Activated naive CD8-positive, alpha-beta T cell treated with anti-CD3 and anti-CD28 coated beads for 36 hours (primary cell): ENCODE measurements around the gene TM4SF20. TPM values are rescaled to one million over a fixed set of nuclear protein-coding genes. Genes with fewer than 3 reads are reported as not detected.
A peak's percentile ranks its signal among the peaks of the same experiment; 100 is the strongest.

ENCODE experiments used
- DNase-seq: peaks from one replicate; pipeline ENCODE4 v3.0.0; 2021
- H3K27ac Mint-ChIP-seq: one replicate; pipeline ENCODE4 v1.8.0; 2022; ENCODE audit warnings: mild to moderate bottlenecking, moderate library complexity, mixed read lengths
- H3K27me3 Mint-ChIP-seq: one replicate; pipeline ENCODE4 v1.8.0; 2022; ENCODE audit warnings: mild to moderate bottlenecking, mixed read lengths
- H3K36me3 Mint-ChIP-seq: one replicate; pipeline ENCODE4 v1.8.0; 2021; ENCODE audit warnings: mild to moderate bottlenecking, mixed read lengths
- H3K4me1 Mint-ChIP-seq: one replicate; pipeline ENCODE4 v1.8.0; 2021; ENCODE audit warnings: mixed read lengths
- H3K4me3 Mint-ChIP-seq: one replicate; pipeline ENCODE4 v1.8.0; 2022; ENCODE audit warnings: mild to moderate bottlenecking, moderate library complexity, mixed read lengths
- H3K9me3 Mint-ChIP-seq: one replicate; pipeline ENCODE4 v1.8.0; 2022; ENCODE audit warnings: mixed read lengths
- total RNA-seq, 2 experiments: library from RNA; stranded (reverse); gene quantifications; one replicate each; pipeline ENCODE4 v1.2.3, GENCODE V29; 2021

TM4SF20 gene, protein sequence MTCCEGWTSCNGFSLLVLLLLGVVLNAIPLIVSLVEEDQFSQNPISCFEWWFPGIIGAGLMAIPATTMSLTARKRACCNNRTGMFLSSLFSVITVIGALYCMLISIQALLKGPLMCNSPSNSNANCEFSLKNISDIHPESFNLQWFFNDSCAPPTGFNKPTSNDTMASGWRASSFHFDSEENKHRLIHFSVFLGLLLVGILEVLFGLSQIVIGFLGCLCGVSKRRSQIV
- total RNA-seq = not detected

DNA sequence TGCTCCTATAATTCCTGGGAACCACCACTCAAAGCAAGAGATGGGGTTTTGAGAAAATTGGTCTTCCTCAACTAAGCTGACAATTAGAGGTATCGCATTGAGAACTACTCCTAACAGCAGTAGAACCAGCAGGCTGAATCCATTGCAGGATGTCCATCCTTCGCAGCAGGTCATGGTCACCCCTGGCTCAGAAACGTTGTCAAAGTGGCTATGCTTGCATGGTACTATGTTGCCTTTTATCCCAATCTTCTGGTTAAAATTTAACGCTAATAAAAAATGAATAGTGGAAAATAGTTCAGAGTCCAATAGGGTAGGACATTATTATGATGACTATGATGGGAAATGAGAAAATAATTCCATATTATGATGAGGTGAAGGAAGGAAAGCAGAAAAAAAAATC, at the start of gene TM4SF20:
Gene TM4SF20, minus strand, starts transcription at position 212 of the 400 bp plus-strand sequence. Its CDS starts 38 bp downstream, at position 174.
- Mint-ChIP-seq H3K9me3 (peaks cover 12% of the 10 kb centered on the region), H3K36me3 (peaks cover 5% of the 10 kb centered on the region), H3K4me3 (no peak within 1 kb of the TSS), H3K27me3 (no peaks in the 10 kb centered on the region), H3K4me1 (peaks cover 12% of the 10 kb centered on the region), H3K27ac (no peak within 1 kb of the TSS)
- no peak for DNase-seq

DNA sequence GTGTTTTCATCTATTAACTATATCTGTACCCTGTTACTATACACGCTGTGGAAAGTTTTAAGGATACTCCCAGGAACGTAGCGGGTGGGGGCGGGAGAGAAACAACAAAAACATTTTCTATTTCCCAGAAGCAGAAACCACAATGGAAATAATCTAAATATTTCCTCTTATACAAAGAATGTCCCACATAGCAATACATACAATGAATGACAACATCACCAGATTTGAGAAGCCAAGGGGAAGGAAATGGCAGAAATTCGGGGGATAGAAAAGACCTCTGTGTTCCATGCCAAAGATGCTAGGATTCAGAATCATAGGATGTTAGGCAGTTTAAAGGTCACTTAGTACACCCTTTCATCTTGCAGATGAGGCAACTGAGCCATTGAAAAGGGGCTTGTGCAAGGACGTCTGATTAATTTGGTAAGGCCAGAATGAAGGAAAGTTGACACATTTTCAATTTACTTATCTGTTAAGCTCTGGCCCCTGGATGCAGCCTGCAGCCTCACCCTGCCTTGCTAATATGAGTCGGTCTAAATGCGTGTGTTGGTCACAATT, 49.7 kb upstream of the TM4SF20 start:
- Mint-ChIP-seq H3K4me1 (peaks cover 14% of the 10 kb centered on the region), H3K9me3 (peaks cover 13% of the 10 kb centered on the region), H3K36me3 (peaks cover 12% of the 10 kb centered on the region), H3K27me3 (no peaks in the 10 kb centered on the region), H3K27ac (peak overlapping the region; percentile 25), H3K4me3 (no peak overlapping the region)
- no peak for DNase-seq

DNA sequence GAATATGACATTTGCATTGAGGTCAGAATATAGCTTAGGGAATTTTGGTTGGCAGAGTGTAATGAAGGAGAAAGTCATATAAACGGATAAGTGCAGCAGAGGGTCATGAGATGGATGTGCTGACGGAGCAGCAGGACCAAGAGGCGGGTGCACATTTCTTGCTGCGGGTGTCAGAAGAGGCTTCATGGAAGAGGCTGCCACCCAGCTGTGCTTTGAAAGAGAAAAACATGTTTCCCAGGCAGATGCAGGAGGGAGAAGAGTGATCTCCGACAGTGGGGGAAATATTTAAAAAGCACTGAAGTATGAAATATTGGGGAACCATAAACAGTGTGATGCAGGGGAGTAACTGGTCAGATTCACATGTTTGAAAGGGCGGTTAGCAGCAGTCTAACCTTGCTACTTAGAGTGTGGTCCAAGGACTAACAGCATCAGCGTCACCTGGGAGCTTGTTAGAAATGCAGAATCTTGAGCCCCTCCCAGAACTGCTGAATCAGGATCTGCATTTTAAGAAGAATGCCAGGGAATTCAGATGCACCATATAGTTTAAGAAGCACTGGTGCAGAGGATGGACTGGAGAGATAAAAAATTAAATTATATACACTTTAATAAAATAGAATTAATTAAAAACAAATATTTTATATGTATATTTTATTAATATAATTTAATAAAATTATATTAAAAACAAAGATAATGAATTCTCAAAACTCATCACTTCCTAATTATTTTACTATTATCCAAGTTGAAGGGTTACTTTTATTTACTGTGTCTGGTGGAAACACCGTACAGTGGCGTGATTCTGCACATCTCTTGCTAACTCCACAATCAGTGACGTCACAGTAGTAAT, 44.8 kb upstream of the TM4SF20 start:
- no peaks in the 10 kb centered on the region for H3K9me3 Mint-ChIP-seq
- DNase-seq = no peak
- H3K4me3 Mint-ChIP-seq = no peak overlapping the region
- H3K27me3 Mint-ChIP-seq = no peaks in the 10 kb centered on the region
- no peaks in the 10 kb centered on the region for H3K36me3 Mint-ChIP-seq
- H3K4me1 Mint-ChIP-seq = peaks cover 14% of the 10 kb centered on the region
- no peak overlapping the region for H3K27ac Mint-ChIP-seq

DNA sequence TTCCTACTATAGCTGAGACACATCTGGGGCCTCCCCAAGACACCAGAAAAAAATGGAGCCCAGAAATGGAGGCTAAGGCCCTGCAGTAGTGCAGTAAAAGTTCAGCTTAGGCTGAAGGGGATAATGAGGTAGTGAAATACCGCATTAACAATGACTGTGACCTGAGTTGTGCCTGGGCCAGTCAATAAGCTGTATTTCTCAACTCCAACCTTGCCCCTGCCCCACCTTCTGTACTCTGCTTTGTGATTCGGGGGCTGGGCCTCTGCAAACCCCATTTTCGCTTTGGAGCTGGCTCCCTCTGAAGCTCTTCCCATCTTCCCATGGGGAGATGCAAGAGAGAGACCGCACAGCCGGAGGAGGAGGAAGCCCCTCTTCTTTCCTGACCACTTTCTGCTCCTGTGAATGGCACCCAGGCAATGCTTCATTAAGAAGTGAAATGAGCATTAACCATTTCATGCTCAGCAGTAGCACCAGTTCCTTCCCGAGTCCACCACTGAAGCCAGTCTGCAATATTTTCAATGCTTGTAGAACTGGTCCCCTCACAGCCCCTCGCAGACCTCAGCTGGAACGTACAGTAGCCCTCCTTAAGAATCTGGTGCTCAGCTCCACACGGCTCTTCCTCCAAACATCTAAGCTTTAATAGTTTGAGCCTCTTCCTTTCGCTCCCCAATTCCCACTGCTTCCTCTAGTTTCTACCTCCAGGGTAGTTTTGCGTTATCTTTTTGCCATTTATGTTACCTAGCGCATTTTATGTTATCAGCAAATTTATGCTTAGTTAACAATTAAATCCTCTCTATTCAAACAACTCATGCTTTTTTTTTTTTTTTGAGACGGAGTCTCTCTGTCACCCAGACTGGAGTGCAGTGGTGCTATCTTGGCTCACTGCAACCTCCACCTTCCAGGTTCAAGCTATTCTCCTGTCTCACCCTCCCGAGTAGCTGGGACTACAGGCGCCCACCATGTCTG, 41.3 kb upstream of the TM4SF20 start:
- H3K9me3 Mint-ChIP-seq = peaks cover 2% of the 10 kb centered on the region
- DNase-seq = no peak
- H3K27me3 Mint-ChIP-seq = no peaks in the 10 kb centered on the region
- peaks cover 2% of the 10 kb centered on the region for H3K36me3 Mint-ChIP-seq
- H3K4me3 Mint-ChIP-seq = no peak overlapping the region
- H3K4me1 Mint-ChIP-seq = peaks cover 22% of the 10 kb centered on the region
- no peak overlapping the region for H3K27ac Mint-ChIP-seq

DNA sequence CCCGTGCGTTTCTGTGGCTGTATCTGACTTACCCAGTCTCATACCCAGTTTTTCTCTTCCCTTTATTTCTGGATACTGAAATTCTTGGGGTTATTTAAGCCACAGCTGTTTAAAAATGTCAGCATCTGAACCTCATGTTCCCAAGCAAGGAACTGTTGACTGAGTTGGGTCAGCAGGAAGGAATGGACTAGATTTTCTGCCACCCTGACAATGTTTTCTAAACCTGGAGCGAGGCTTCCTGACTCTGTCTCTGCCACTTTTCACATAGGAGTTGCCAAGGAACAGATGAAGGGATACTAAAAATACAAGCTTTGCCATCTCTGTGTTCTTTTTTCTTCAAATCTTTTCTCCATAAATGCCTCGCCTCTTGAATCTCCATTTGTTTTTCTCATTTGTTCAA, 37.6 kb upstream of the TM4SF20 start:
- no peak overlapping the region for H3K4me3 Mint-ChIP-seq
- peaks cover 9% of the 10 kb centered on the region for H3K36me3 Mint-ChIP-seq
- DNase-seq = no peak
- no peak overlapping the region for H3K27ac Mint-ChIP-seq
- peaks cover 47% of the 10 kb centered on the region for H3K4me1 Mint-ChIP-seq
- peaks cover 12% of the 10 kb centered on the region for H3K9me3 Mint-ChIP-seq
- H3K27me3 Mint-ChIP-seq = no peaks in the 10 kb centered on the region

DNA sequence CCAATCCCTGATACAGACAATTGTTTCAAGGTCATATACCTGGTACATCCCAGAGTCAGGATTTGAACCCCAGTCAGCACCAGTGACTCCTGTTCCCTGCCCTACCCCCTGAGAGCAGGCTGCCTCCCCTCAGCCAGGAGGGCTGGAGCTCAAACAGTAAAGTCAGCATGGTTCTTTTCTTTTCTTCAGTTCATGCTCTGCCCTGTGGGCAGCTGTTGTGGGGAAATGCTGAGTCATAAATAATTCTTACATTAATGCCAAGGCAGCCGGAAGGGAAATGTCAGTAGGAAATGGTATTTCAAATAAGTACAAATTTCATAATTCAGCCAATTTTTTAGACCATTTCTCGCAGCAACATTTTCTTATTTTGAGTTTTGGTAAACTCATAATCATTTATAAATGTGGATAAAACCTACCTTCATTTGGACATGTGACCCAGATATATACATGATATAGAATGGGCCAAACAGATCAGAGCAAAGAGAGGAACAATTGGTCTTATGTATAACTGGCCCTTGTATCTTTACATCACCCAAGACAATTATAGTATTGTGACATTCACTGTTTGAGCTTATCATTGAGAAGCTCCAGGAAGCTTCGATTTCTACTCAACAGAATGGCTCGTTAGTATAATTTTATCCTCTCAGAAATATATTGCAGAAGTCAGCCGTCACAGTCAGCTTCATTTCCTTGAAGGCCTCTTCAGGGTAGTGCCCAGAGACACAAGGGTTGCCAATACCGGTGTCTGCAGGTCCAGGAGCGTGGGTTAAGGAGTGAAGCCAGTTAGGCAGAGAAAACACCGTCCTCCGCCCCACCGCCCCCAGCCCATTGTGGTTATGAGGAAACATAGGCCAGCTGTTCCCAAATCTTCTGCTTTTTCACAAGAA, 36.7 kb upstream of the TM4SF20 start:
- peak; percentile 23 for DNase-seq
- H3K27me3 Mint-ChIP-seq = no peaks in the 10 kb centered on the region
- H3K4me3 Mint-ChIP-seq = peak overlapping the region; percentile 59
- peaks cover 9% of the 10 kb centered on the region for H3K36me3 Mint-ChIP-seq
- peaks cover 56% of the 10 kb centered on the region for H3K4me1 Mint-ChIP-seq
- H3K27ac Mint-ChIP-seq = peak overlapping the region; percentile 91
- peaks cover 12% of the 10 kb centered on the region for H3K9me3 Mint-ChIP-seq

DNA sequence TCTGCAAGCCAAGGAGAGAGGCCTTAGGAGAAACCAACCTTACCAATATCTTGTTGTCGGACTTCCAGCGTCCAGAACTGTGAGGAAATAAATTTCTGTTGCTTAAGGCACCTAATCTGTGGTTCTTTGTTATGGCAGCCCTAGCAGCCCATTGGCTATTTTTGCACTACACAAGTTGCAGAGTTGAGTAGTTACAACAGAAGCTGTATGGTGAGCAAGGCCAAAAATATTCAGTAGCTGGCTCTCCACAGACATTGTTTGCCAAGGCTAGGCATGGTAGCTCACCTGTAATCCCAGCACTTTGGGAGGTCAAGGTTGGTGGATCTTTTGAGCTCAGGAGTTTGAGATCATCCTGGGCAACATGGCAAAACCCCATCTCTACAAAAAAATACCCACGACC, 35.7 kb upstream of the TM4SF20 start:
- H3K9me3 Mint-ChIP-seq = peaks cover 12% of the 10 kb centered on the region
- no peaks in the 10 kb centered on the region for H3K27me3 Mint-ChIP-seq
- peaks cover 63% of the 10 kb centered on the region for H3K4me1 Mint-ChIP-seq
- no peak overlapping the region for H3K4me3 Mint-ChIP-seq
- H3K36me3 Mint-ChIP-seq = peaks cover 9% of the 10 kb centered on the region
- no peak for DNase-seq
- peak overlapping the region; percentile 91 for H3K27ac Mint-ChIP-seq

DNA sequence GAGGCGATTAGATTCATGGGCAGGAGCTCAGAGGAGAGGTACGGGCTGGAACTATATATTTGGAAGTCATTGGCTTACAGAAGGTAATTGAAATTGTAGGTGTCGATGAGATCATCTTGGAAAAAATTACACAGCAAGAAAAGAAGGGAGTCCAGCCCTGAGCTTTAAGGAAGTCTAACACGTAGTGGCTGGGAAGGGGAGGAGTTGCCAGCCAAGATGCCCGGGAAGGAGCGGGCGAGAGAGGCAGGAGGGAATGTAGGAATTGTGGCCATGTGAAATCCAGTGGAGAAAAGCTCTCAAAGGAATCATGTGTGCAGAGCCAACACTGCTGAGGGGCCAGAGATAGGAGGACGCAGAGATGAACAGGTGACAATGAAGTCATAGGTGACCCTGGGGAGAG, 34.3 kb upstream of the TM4SF20 start:
- H3K4me1 Mint-ChIP-seq = peaks cover 66% of the 10 kb centered on the region
- H3K36me3 Mint-ChIP-seq = peaks cover 9% of the 10 kb centered on the region
- H3K27me3 Mint-ChIP-seq = no peaks in the 10 kb centered on the region
- H3K27ac Mint-ChIP-seq = peak overlapping the region; percentile 83
- H3K9me3 Mint-ChIP-seq = peaks cover 12% of the 10 kb centered on the region
- no peak for DNase-seq
- no peak overlapping the region for H3K4me3 Mint-ChIP-seq

DNA sequence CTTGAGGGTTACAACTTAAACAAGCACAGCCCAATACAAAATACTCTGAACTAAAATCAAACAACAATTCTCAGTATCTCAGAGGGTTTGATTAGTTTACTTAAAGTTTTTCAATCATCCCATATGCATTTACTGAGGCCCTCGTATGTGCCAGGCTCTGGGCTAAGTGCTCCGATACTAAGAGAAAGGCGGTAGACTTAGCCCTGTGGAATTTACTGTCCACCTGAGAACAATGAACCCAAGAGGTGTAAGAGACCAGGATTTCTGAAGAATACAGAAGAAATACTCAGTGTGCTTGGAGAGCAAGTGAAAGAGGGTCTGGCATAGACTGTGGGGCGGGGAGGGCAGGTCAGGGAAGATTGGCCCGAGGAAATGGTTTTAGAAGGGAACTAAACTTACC, 33.8 kb upstream of the TM4SF20 start:
- Mint-ChIP-seq H3K36me3 (peaks cover 9% of the 10 kb centered on the region), H3K4me3 (no peak overlapping the region), H3K4me1 (peaks cover 68% of the 10 kb centered on the region), H3K9me3 (peaks cover 12% of the 10 kb centered on the region), H3K27ac (peak overlapping the region; percentile 83), H3K27me3 (no peaks in the 10 kb centered on the region)
- no peak for DNase-seq

DNA sequence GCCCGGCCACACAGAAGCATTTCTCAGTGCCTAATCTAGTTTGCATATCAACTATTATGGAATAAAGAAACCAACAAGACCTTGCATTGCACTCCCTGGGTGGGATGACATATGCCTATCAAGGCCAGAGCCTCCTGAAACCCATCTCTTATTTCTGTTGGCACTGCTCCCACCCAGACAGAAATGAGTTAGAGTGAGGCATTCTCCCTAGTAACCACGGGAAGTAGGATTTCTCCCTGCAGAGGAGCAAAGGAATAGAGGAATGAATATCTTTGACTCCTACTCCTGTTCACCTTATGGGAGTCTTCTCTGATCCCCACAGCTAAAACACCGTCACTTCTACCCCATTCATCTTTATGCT, 32.9 kb upstream of the TM4SF20 start:
- Mint-ChIP-seq H3K4me1 (peaks cover 68% of the 10 kb centered on the region), H3K4me3 (no peak overlapping the region), H3K36me3 (peaks cover 9% of the 10 kb centered on the region), H3K27ac (peak overlapping the region; percentile 93), H3K9me3 (peaks cover 12% of the 10 kb centered on the region), H3K27me3 (no peaks in the 10 kb centered on the region)
- DNase-seq = no peak

DNA sequence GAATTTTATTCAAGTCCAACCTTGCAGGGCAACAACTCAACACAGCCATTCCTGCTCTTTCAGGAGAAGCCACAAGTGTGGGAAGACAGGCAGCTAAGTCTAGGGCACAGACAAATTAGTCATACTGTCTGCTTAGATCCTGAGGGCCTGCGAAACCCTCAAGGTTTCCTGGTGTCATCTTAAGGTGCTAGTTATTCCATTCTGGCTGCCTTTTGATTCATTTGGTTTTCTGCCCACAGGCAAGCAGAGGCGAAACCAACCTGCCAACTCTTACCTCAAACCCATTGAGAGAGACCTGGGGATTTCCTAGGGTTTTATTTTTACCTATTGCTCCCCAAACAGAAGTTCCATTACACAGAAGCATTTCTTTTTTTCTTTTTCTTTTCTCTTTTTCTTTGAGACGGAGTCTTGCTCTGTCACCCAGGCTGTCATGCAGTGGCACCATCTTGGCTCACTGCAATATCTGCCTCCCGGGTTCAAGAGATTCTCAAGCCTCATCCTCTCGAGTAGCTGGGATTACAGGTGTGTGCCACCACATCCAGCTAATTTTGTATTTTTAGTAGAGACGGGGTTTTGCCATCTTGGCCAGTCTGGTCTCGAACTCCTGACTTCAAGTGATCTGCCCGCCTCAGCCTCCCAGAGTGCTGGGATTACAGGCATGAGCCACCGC, 32.3 kb upstream of the TM4SF20 start:
- DNase-seq = peak; percentile 75
- H3K4me1 Mint-ChIP-seq = peaks cover 68% of the 10 kb centered on the region

DNA sequence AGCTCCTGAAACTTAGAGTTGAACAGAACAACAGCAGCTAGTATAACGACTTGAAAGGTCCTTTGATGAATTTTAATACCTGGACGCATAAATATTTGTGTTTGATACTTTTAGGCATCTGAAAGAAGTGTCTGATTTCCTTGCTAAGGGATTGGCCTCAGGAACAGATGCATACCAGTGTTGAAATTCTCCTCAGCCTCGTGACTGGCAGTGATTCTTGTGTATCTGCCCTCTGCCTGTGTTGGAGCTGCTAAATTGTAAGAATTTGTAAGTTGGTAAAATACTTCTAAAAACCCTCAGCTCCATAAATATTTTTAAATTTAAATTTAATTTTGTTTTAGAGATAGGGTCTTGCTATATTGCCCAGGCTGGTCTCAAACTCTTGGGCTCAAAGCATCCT, 31.1 kb upstream of the TM4SF20 start:
- peaks cover 69% of the 10 kb centered on the region for H3K4me1 Mint-ChIP-seq
- H3K4me3 Mint-ChIP-seq = no peak overlapping the region
- H3K27me3 Mint-ChIP-seq = no peaks in the 10 kb centered on the region
- H3K36me3 Mint-ChIP-seq = peaks cover 8% of the 10 kb centered on the region
- H3K27ac Mint-ChIP-seq = no peak overlapping the region
- peaks cover 9% of the 10 kb centered on the region for H3K9me3 Mint-ChIP-seq
- DNase-seq = no peak

More for the DNA sequence above, 32.3 kb upstream of the TM4SF20 start:
- Mint-ChIP-seq H3K9me3 (peaks cover 12% of the 10 kb centered on the region), H3K36me3 (peaks cover 8% of the 10 kb centered on the region), H3K4me3 (peak overlapping the region; percentile 27), H3K27ac (peak overlapping the region; percentile 93), H3K27me3 (no peaks in the 10 kb centered on the region)

DNA sequence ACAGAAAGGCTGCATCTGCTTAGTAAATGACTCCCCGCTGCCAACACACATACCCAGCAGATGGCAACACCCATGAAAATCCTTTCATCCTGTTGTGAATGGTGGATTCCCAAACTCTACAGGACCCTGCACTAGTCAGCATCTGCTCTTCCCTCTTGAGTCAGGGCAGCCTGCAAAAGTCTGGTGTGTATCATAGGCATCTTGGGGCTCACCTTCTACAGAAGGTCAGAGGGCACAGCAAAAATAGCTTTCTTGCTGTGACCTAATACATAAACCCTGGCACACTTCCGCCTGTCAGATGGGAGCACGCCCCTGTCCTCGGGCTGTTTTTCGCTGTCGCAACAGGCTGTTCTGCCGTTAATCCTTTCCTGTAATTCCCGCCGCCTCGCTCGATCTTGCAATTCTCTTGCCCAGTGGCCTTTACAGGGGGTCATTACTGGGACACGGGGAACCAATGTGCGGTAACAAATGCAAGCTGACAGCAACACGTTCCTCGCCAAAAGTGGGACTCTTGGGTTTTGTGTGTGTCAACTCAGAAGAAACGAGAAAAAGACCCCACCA, 28.6 kb upstream of the TM4SF20 start:
- H3K4me3 Mint-ChIP-seq = no peak overlapping the region
- no peak overlapping the region for H3K27ac Mint-ChIP-seq
- H3K36me3 Mint-ChIP-seq = peaks cover 5% of the 10 kb centered on the region
- H3K27me3 Mint-ChIP-seq = no peaks in the 10 kb centered on the region
- H3K9me3 Mint-ChIP-seq = peaks cover 4% of the 10 kb centered on the region
- H3K4me1 Mint-ChIP-seq = peaks cover 63% of the 10 kb centered on the region
- DNase-seq = no peak
